GM12878 (cell line): ENCODE measurements around the gene BRWD1. TPM values are rescaled to one million over a fixed set of nuclear protein-coding genes. Genes with fewer than 3 reads are reported as not detected.

Experiments
- ATAC-seq: fragments of 200-7000 bp; cut with Tn5 transposase; 3 replicates; pipeline ENCODE4 v1.9.1; 2020; ENCODE audit warnings: mild to moderate bottlenecking, moderate library complexity
- BruUV-seq: library from RNA; stranded (reverse); fragments of 400-500 nt; replicated peaks from 2 replicates; lab custom pipeline; 2021; lab: Mats Ljungman, UMichigan
- CTCF ChIA-PET: fragments of 300-600 bp; sonication (Branson Sonifier 250); formaldehyde crosslinking; extraction: SDS; loops from one replicate; lab custom pipeline; 2021; ENCODE audit warnings: inconsistent platforms; lab: Yijun Ruan, JAX
- POLR2A ChIA-PET: fragments of 350-600 bp; formaldehyde crosslinking; extraction: SDS; loops from one replicate; lab custom pipeline; 2021; ENCODE audit warnings: inconsistent platforms; lab: Charles Lee
- RAD21 ChIA-PET: fragments of 300-600 bp; sonication (Branson Sonifier 250); formaldehyde crosslinking; loops from one replicate; lab custom pipeline; 2023; ENCODE audit warnings: antibody characterized with exemption; ENCODE audit not compliant: unreplicated experiment; lab: Charles Lee
- SMC1A ChIA-PET: fragments of 300-600 bp; sonication (Branson Sonifier 250); formaldehyde crosslinking; loops from one replicate; lab custom pipeline; 2023; ENCODE audit not compliant: unreplicated experiment, uncharacterized antibody; lab: Charles Lee
- DNase-seq: peaks from one replicate; pipeline ENCODE4 v3.0.0-alpha.2; 2011; ENCODE audit warnings: low read depth, low spot score
- FAIRE-seq: peaks from 3 replicates; lab custom pipeline; 2011; peaks lifted over from hg19 to GRCh38; lab: Jason Lieb, UNC
- H2AFZ ChIP-seq: 2 replicates; pipeline ENCODE4 v1.6.0; 2011; ENCODE audit warnings: low read depth, low read length, control low read depth; ENCODE audit not compliant: control insufficient read depth
- H3K27ac ChIP-seq: 2 replicates; pipeline ENCODE4 v1.5.1; 2011; ENCODE audit warnings: control low read depth; ENCODE audit not compliant: control insufficient read depth, insufficient read depth
- H3K27me3 ChIP-seq, 2 experiments: replicated peaks in 1 of 2; 2 replicates each; pipeline versions ENCODE4 v1.6.0 to v1.6.1; 2011; ENCODE audit warnings: low read length in 1 of 2; ENCODE audit not compliant: control insufficient read depth in 2 of 2, insufficient read depth in 2 of 2
- H3K36me3 ChIP-seq, 2 experiments: 2 replicates each; pipeline ENCODE4 v1.5.1; 2011; ENCODE audit warnings: low read length in 1 of 2; ENCODE audit not compliant: control insufficient read depth in 2 of 2, insufficient read depth in 2 of 2
- H3K4me1 ChIP-seq: 2 replicates; pipeline ENCODE4 v1.6.1; 2011; ENCODE audit warnings: mild to moderate bottlenecking, low read length, moderate library complexity, mixed read lengths; ENCODE audit not compliant: control insufficient read depth, insufficient read depth
- H3K4me2 ChIP-seq: 2 replicates; pipeline ENCODE4 v1.6.0; 2011; ENCODE audit warnings: control low read depth; ENCODE audit not compliant: control insufficient read depth, insufficient read depth
- H3K4me3 ChIP-seq: fragments of 200-600 bp; sonication (generic); 2 replicates; pipeline ENCODE4 v1.5.1; 2016
- H3K79me2 ChIP-seq: 2 replicates; pipeline ENCODE4 v1.6.0; 2011; ENCODE audit warnings: low read length; ENCODE audit not compliant: control insufficient read depth, insufficient read depth
- H3K9ac ChIP-seq: 2 replicates; pipeline ENCODE4 v1.8.0; 2011; ENCODE audit warnings: low read length, control low read depth, mixed read lengths; ENCODE audit not compliant: control insufficient read depth, insufficient read depth
- H3K9me3 ChIP-seq: replicated peaks from 3 replicates; pipeline ENCODE4 v1.5.1; 2011; ENCODE audit warnings: mild to moderate bottlenecking, low read length; ENCODE audit not compliant: control insufficient read depth, insufficient read depth
- H4K20me1 ChIP-seq: 2 replicates; pipeline ENCODE4 v1.6.0; 2011; ENCODE audit not compliant: control insufficient read depth, insufficient read depth
- ASH2L ChIP-seq: fragments of 300-600, 200-600 bp; sonication (generic); IDR thresholded peaks from 2 replicates; pipeline ENCODE4 v1.6.1; 2017; ENCODE audit warnings: low read depth, mild to moderate bottlenecking, borderline replicate concordance
- ATF2 ChIP-seq: IDR thresholded peaks from 2 replicates; pipeline ENCODE4 v1.6.1; 2012; ENCODE audit warnings: low read length, inconsistent platforms
- BACH1 ChIP-seq: fragments of 450-650 bp; IDR thresholded peaks from 2 replicates; pipeline ENCODE4 v1.6.1; 2017; ENCODE audit warnings: mild to moderate bottlenecking, borderline replicate concordance
- CHD4 ChIP-seq: fragments of 200-600 bp; sonication (generic); IDR thresholded peaks from 2 replicates; pipeline ENCODE4 v1.6.1; 2016; ENCODE audit warnings: mild to moderate bottlenecking
- CREM ChIP-seq: IDR thresholded peaks from 2 replicates; pipeline ENCODE4 v1.6.1; 2014; ENCODE audit warnings: antibody characterized with exemption, low read depth
- HDAC2 ChIP-seq: fragments of 200-600 bp; sonication (generic); IDR thresholded peaks from 2 replicates; pipeline ENCODE4 v1.6.1; 2017
- HDGF ChIP-seq: fragments of 450-650 bp; IDR thresholded peaks from 2 replicates; pipeline ENCODE4 v1.6.1; 2016; ENCODE audit warnings: antibody characterized with exemption
- IRF3 ChIP-seq: fragments of 450-650 bp; IDR thresholded peaks from 2 replicates; pipeline ENCODE4 v1.6.1; 2014; ENCODE audit warnings: mild to moderate bottlenecking
- MEF2A ChIP-seq: IDR thresholded peaks from 2 replicates; pipeline ENCODE4 v1.6.1; 2011; ENCODE audit warnings: low read depth, mild to moderate bottlenecking, low read length, moderate library complexity; ENCODE audit not compliant: insufficient read depth
- MTA3 ChIP-seq: IDR thresholded peaks from 2 replicates; pipeline ENCODE4 v1.6.1; 2012; ENCODE audit warnings: low read length, inconsistent platforms, borderline replicate concordance
- MYB ChIP-seq: fragments of 150-350 bp; IDR thresholded peaks from 2 replicates; pipeline ENCODE4 v1.6.1; 2014; ENCODE audit warnings: mild to moderate bottlenecking, low read depth, low read length, borderline replicate concordance
- NR2C1 ChIP-seq: fragments of 450-650 bp; IDR thresholded peaks from 2 replicates; pipeline ENCODE4 v1.6.1; 2017; ENCODE audit warnings: antibody characterized with exemption, mild to moderate bottlenecking, moderate library complexity
- NRF1 ChIP-seq: conservative IDR thresholded peaks from 2 replicates; pipeline ENCODE4 v1.6.1; 2011; ENCODE audit warnings: mild to moderate bottlenecking, low read depth, low read length, improper control_type of control experiment
- PAX5 ChIP-seq: IDR thresholded peaks from 2 replicates; pipeline ENCODE4 v1.6.1; 2011; ENCODE audit warnings: low read depth, low read length, borderline replicate concordance
- POLR2A ChIP-seq: IDR thresholded peaks from 2 replicates; pipeline ENCODE4 v1.6.1; 2011; ENCODE audit warnings: low read depth, mild to moderate bottlenecking, low read length
- POLR2AphosphoS5 ChIP-seq: IDR thresholded peaks from 2 replicates; pipeline ENCODE4 v1.6.1; 2011; ENCODE audit warnings: mild to moderate bottlenecking, low read length, inconsistent platforms
- REST ChIP-seq: IDR thresholded peaks from 2 replicates; pipeline ENCODE4 v1.6.1; 2012; ENCODE audit warnings: mild to moderate bottlenecking, low read depth, low read length
- SMAD5 ChIP-seq: IDR thresholded peaks from 2 replicates; pipeline ENCODE4 v1.6.1; 2016; ENCODE audit warnings: antibody characterized with exemption, low read depth
- SREBF1 ChIP-seq: IDR thresholded peaks from 2 replicates; pipeline ENCODE4 v1.6.1; 2012; ENCODE audit warnings: mild to moderate bottlenecking, low read length
- SRF ChIP-seq, 2 experiments: IDR thresholded peaks; 2 replicates each; pipeline ENCODE4 v1.6.1; 2011; ENCODE audit warnings: low read depth in 2 of 2, low read length in 2 of 2, mild to moderate bottlenecking in 1 of 2, moderate library complexity in 1 of 2
- WRNIP1 ChIP-seq: IDR thresholded peaks from 2 replicates; pipeline ENCODE4 v1.6.1; 2011; ENCODE audit warnings: low read depth, low read length, improper control_type of control experiment, borderline replicate concordance
- ZNF622 ChIP-seq: fragments of 450-650 bp; IDR thresholded peaks from 2 replicates; pipeline ENCODE4 v1.6.1; 2017; ENCODE audit warnings: mild to moderate bottlenecking, inconsistent platforms
- WGBS: methylation state at CpG from one replicate; pipeline ENCODE4 v1.1.6; 2016; ENCODE audit warnings: low lambda C conversion rate; ENCODE audit not compliant: insufficient replicate concordance, insufficient coverage; ENCODE audit errors: missing lambda C conversion rate; 5-methylcytosine and 5-hydroxymethylcytosine counted together
- in situ Hi-C: fragments of 300-500 bp; cut with MboI; formaldehyde crosslinking; loops from 9 replicates; pipeline ENCODE4 v1.14.3; 2018; ENCODE audit warnings: mixed read lengths
- intact Hi-C: fragments of 100-400 bp; cut with micrococcal nuclease; formaldehyde crosslinking; loops from one replicate; pipeline ENCODE4 v1.14.2; 2022; ENCODE audit not compliant: unreplicated experiment
- polyA plus RNA-seq, 11 experiments: library from polyadenylated mRNA; depleted of rRNA in 4 of 11; unstranded in 6 of 11; stranded (reverse) in 5 of 11; fragments of >200 nt; fragmentation: Nextera tagmentation in 4 of 11; fragmentation: Illumina TruSeq in 1 of 11; extraction: Ambion mirVana in 4 of 11; extraction: Trizol in 1 of 11; gene quantifications; 1 replicate in 1 of 11; 2 replicates in 10 of 11; pipeline versions ENCODE4 v1.2.1 to v1.2.3, GENCODE V29; 2011 to 2016; ENCODE audit warnings: inconsistent platforms in 2 of 11, missing spikeins in 2 of 11, low read depth in 1 of 11
- total RNA-seq, 4 experiments: library from RNA; depleted of rRNA in 3 of 4; stranded (reverse); fragments of >200 nt in 3 of 4; fragmentation: Illumina TruSeq in 1 of 4; extraction: Trizol in 1 of 4; gene quantifications; 2 replicates each; pipeline versions ENCODE4 v1.2.1 to v1.2.3, GENCODE V29; 2013 to 2021

Gene BRWD1
- total and polyA plus RNA-seq, 10 of the 15 experiments (the other 5 are each of a cell fraction or from before 2014, with no cell fraction given): 3.1 to 19.0 (median 13.5) TPM

- TF ChIP-seq POLR2A (0 out of 2 replicates have a peak, but pooled peaks have one; percentile 32), MYB (no peak), CREM (no peak), BACH1 (0 out of 2 replicates have a peak, but pooled peaks have one; percentile 38), HDAC2 (no peak), SRF (IDR thresholded peaks at IDR 0.05; ENCODE audit: low read depth in 2 of 2, low read length in 2 of 2) (no peak), MTA3 (no peak), HDGF (no peak), CHD4 (no peak), SREBF1 (no peak), ZNF622 (no peak), NRF1 (no peak), PAX5 (no peak), WRNIP1 (no peak), ATF2 (0 out of 2 replicates have a peak, but pooled peaks have one; percentile 20), NR2C1 (no peak), POLR2AphosphoS5 (peak; percentile 68; the same call in 1 of the 2 replicates), MEF2A (no peak), SMAD5 (no peak), ASH2L (no peak), REST (no peak), IRF3 (no peak)
- TF ChIP-seq, all 136 proteins: peak for 4
- no peaks in the 10 kb centered on the region for H4K20me1 ChIP-seq
- CTCF ChIA-PET: no interaction called here
- no peak for DNase-seq
- intact Hi-C loops: no loop called here
- H3K79me2 ChIP-seq: peaks cover 15% of the 10 kb centered on the region
- 90% methylated on average over 6 of the region's 6 CpGs for WGBS
- no peak; the same call in 2 of the 3 replicates for ATAC-seq
- RAD21 ChIA-PET: no interaction called here
- POLR2A ChIA-PET: no interaction called here
- FAIRE-seq: no peak
- no peak overlapping the region for H3K27ac ChIP-seq
- H2AFZ ChIP-seq: no peak overlapping the region
- no peaks in the 10 kb centered on the region for H3K9me3 ChIP-seq
- H3K4me1 ChIP-seq: no peaks in the 10 kb centered on the region
- no peak overlapping the region for H3K9ac ChIP-seq
- no peaks in the 10 kb centered on the region for H3K27me3 ChIP-seq
- SMC1A ChIA-PET: interaction anchor here (0.7 kb wide), 1 partner anchor 46 kb away, joined by 3 read pairs; no protein-coding TSS in a partner anchor
- no TSS peak for BruUV-seq
- peaks cover 0 to 31% of the 10 kb centered on the region in 2 experiments; a peak in 3 of 4 replicates for H3K36me3 ChIP-seq
- in situ Hi-C loops: no loop called here
- H3K4me2 ChIP-seq: no peak overlapping the region
- no peak overlapping the region for H3K4me3 ChIP-seq
Measured at GRCh38 chr21:39341249-39341923, 28.0 kb upstream of the BRWD1 start.
